H1 (cell line): ENCODE measurements around the gene TBP. TPM values are rescaled to one million over a fixed set of nuclear protein-coding genes. Genes with fewer than 3 reads are reported as not detected.
A peak's percentile ranks its signal among the peaks of the same experiment; 100 is the strongest.

ENCODE experiments used
- CTCF ChIA-PET: fragments of 300-600 bp; sonication (Branson Sonifier 250); formaldehyde crosslinking; loops from one replicate; lab custom pipeline; 2021; ENCODE audit not compliant: partially characterized antibody; lab: Charles Lee
- POLR2A ChIA-PET: fragments of 300-600 bp; sonication (Branson Sonifier 250); formaldehyde crosslinking; loops from one replicate; lab custom pipeline; 2021; ENCODE audit warnings: inconsistent platforms; ENCODE audit not compliant: partially characterized antibody; lab: Charles Lee
- DNase-seq, 2 experiments: peaks; one replicate each; pipeline versions ENCODE4 v3.0.0 to v3.0.0-alpha.2; 2010 to 2022; ENCODE audit warnings: low spot score in 2 of 2, low read depth in 1 of 2, mixed read lengths in 1 of 2
- FAIRE-seq: peaks from 2 replicates; lab custom pipeline; 2011; peaks lifted over from hg19 to GRCh38; lab: Jason Lieb, UNC
- H2AFZ ChIP-seq: 2 replicates; pipeline ENCODE4 v1.8.1; 2012; ENCODE audit warnings: low read length, inconsistent platforms
- H2AK5ac ChIP-seq: 2 replicates; pipeline ENCODE4 v1.6.1; 2013; ENCODE audit warnings: low read depth, low read length
- H2BK120ac ChIP-seq: replicated peaks from 2 replicates; pipeline ENCODE3; 2013; ENCODE audit warnings: low read depth, low read length, inconsistent platforms
- H2BK12ac ChIP-seq: 2 replicates; pipeline ENCODE4 v1.6.1; 2013; ENCODE audit warnings: low read depth, low read length
- H2BK15ac ChIP-seq: 2 replicates; pipeline ENCODE4 v1.6.1; 2013; ENCODE audit warnings: low read length
- H2BK20ac ChIP-seq: 2 replicates; pipeline ENCODE4 v1.6.1; 2013; ENCODE audit warnings: low read length
- H2BK5ac ChIP-seq: 2 replicates; pipeline ENCODE4 v1.6.1; 2013; ENCODE audit warnings: low read depth, low read length
- H3K14ac ChIP-seq: 2 replicates; pipeline ENCODE4 v1.6.1; 2013; ENCODE audit warnings: inconsistent platforms; ENCODE audit not compliant: insufficient read length
- H3K18ac ChIP-seq: 2 replicates; pipeline ENCODE4 v1.6.1; 2013; ENCODE audit warnings: low read length; ENCODE audit errors: extremely low read depth
- H3K23ac ChIP-seq: 2 replicates; pipeline ENCODE4 v1.6.1; 2013; ENCODE audit warnings: inconsistent platforms; ENCODE audit not compliant: insufficient read length
- H3K23me2 ChIP-seq: 2 replicates; pipeline ENCODE4 v1.6.1; 2013; ENCODE audit warnings: low read depth, low read length
- H3K27ac ChIP-seq: 2 replicates; pipeline ENCODE4 v1.6.1; 2011; ENCODE audit warnings: low read depth, low read length, inconsistent platforms
- H3K27me3 ChIP-seq, 4 experiments: replicated peaks in 1 of 4; 1 replicate in 1 of 4; 2 replicates in 3 of 4; pipeline versions ENCODE4 v1.6.1 to v1.8.1; 2011 to 2013; ENCODE audit warnings: low read length in 3 of 4, mild to moderate bottlenecking in 3 of 4, inconsistent platforms in 2 of 4, mixed read lengths in 2 of 4, moderate library complexity in 1 of 4; ENCODE audit not compliant: control insufficient read depth in 3 of 4, insufficient read depth in 3 of 4; ENCODE audit errors: extremely low read depth in 1 of 4
- H3K36me3 ChIP-seq, 4 experiments: 2 replicates each; pipeline versions ENCODE4 v1.6.1 to v1.8.1; 2011 to 2013; ENCODE audit warnings: mild to moderate bottlenecking in 4 of 4, low read length in 3 of 4, moderate library complexity in 2 of 4, control low read depth in 1 of 4, inconsistent platforms in 1 of 4; ENCODE audit not compliant: insufficient read depth in 4 of 4, control insufficient read depth in 2 of 4
- H3K4ac ChIP-seq: replicated peaks from 2 replicates; pipeline ENCODE3; 2013; ENCODE audit warnings: low read length, low read depth, mixed read lengths, inconsistent platforms; ENCODE audit not compliant: insufficient read length
- H3K4me1 ChIP-seq, 4 experiments: replicated peaks in 1 of 4; 1 replicate in 1 of 4; 2 replicates in 3 of 4; pipeline versions ENCODE4 v1.6.1 to v1.8.1; 2011 to 2013; ENCODE audit warnings: low read length in 3 of 4, inconsistent platforms in 2 of 4, mixed read lengths in 1 of 4; ENCODE audit not compliant: insufficient read depth in 4 of 4, control insufficient read depth in 3 of 4
- H3K4me2 ChIP-seq, 2 experiments: 2 replicates each; pipeline versions ENCODE4 v1.6.1 to v1.8.1; 2011 to 2013; ENCODE audit warnings: low read depth in 2 of 2, low read length in 2 of 2, control low read depth in 1 of 2, inconsistent platforms in 1 of 2, mild to moderate bottlenecking in 1 of 2; ENCODE audit not compliant: insufficient read depth in 1 of 2
- H3K4me3 ChIP-seq, 4 experiments: fragments of 200-600, 300-600 bp in 1 of 4; sonication (generic), shearing (Covaris generic), sonication (Bioruptor Twin) in 1 of 4; 2 replicates each; pipeline versions ENCODE4 v1.5.1 to v1.8.1; 2011 to 2016; ENCODE audit warnings: low read length in 4 of 4, low read depth in 3 of 4, control low read depth in 2 of 4, inconsistent platforms in 2 of 4, mild to moderate bottlenecking in 2 of 4, mixed read lengths in 1 of 4, moderate library complexity in 1 of 4; ENCODE audit not compliant: insufficient read depth in 2 of 4; ENCODE audit errors: extremely low read depth in 1 of 4
- H3K56ac ChIP-seq: replicated peaks from 2 replicates; pipeline ENCODE3; 2013; ENCODE audit warnings: low read depth, mild to moderate bottlenecking, mixed read lengths, low read length, inconsistent platforms; ENCODE audit not compliant: insufficient read length
- H3K79me1 ChIP-seq: 2 replicates; pipeline ENCODE4 v1.6.1; 2013; ENCODE audit warnings: low read depth, low read length, control low read depth
- H3K79me2 ChIP-seq, 2 experiments: 2 replicates each; pipeline versions ENCODE4 v1.6.1 to v1.8.1; 2012 to 2013; ENCODE audit warnings: low read length in 2 of 2, mild to moderate bottlenecking in 2 of 2, inconsistent platforms in 1 of 2; ENCODE audit not compliant: insufficient read depth in 2 of 2, control insufficient read depth in 1 of 2
- H3K9ac ChIP-seq, 4 experiments: replicated peaks in 1 of 4; 1 replicate in 1 of 4; 2 replicates in 3 of 4; pipeline versions ENCODE4 v1.6.1 to v1.8.1; 2011 to 2013; ENCODE audit warnings: low read depth in 3 of 4, low read length in 3 of 4, control low read depth in 2 of 4, mild to moderate bottlenecking in 2 of 4, moderate library complexity in 2 of 4, inconsistent platforms in 1 of 4; ENCODE audit errors: extremely low read depth in 1 of 4
- H3K9me3 ChIP-seq, 2 experiments: 2 replicates each; pipeline versions ENCODE4 v1.6.1 to v1.8.1; 2012 to 2013; ENCODE audit warnings: mild to moderate bottlenecking in 2 of 2, moderate library complexity in 2 of 2, control low read depth in 1 of 2, inconsistent platforms in 1 of 2, low read depth in 1 of 2, low read length in 1 of 2, mixed read lengths in 1 of 2; ENCODE audit not compliant: insufficient read depth in 2 of 2
- H4K20me1 ChIP-seq, 2 experiments: replicated peaks in 1 of 2; 2 replicates each; pipeline versions ENCODE3 to v1.8.1; 2011 to 2013; ENCODE audit warnings: inconsistent platforms in 2 of 2, low read length in 2 of 2, mild to moderate bottlenecking in 1 of 2; ENCODE audit not compliant: insufficient read depth in 2 of 2, control insufficient read depth in 1 of 2
- H4K5ac ChIP-seq: 2 replicates; pipeline ENCODE4 v1.6.1; 2013; ENCODE audit warnings: low read length, low read depth, mixed read lengths, inconsistent platforms; ENCODE audit not compliant: insufficient read length
- H4K8ac ChIP-seq: 2 replicates; pipeline ENCODE4 v1.8.0; 2013; ENCODE audit warnings: mild to moderate bottlenecking, moderate library complexity, low read length, inconsistent platforms; ENCODE audit not compliant: insufficient read depth; ENCODE audit errors: extremely low read depth
- H4K91ac ChIP-seq: replicated peaks from 2 replicates; pipeline ENCODE3; 2013; ENCODE audit warnings: low read length, mixed read lengths, inconsistent platforms; ENCODE audit not compliant: insufficient read length
- ASH2L ChIP-seq: fragments of 200-600, 300-600 bp; sonication (generic); IDR thresholded peaks from one replicate; pipeline ENCODE4 v1.7.1; 2017; ENCODE audit warnings: low read length
- HDAC6 ChIP-seq: IDR thresholded peaks from one replicate; pipeline ENCODE4 v1.7.1; 2012; ENCODE audit warnings: low read depth, mild to moderate bottlenecking, inconsistent platforms, low read length, moderate library complexity
- KDM4A ChIP-seq: IDR thresholded peaks from one replicate; pipeline ENCODE4 v1.7.1; 2012; ENCODE audit warnings: low read depth, mild to moderate bottlenecking, moderate library complexity, low read length, inconsistent platforms; ENCODE audit not compliant: severe bottlenecking
- PHF8 ChIP-seq: fragments of 200-600 bp; sonication (generic); conservative IDR thresholded peaks from 2 replicates; pipeline ENCODE4 v1.7.1; 2012; ENCODE audit warnings: low read depth, mild to moderate bottlenecking, inconsistent platforms, low read length, moderate library complexity
- TEAD4 ChIP-seq: IDR thresholded peaks from 2 replicates; pipeline ENCODE4 v1.6.1; 2012; ENCODE audit warnings: low read depth, low read length, inconsistent platforms, mixed read lengths
- WGBS, 2 experiments: shearing (Covaris generic) in 1 of 2; methylation state at CpG; one replicate each; pipeline versions ENCODE4 v1.1.6 to v1.1.7; 2013 to 2015; ENCODE audit warnings: low lambda C conversion rate in 2 of 2, mixed read lengths in 2 of 2, inconsistent platforms in 1 of 2, low coverage in 1 of 2, missing lambda C conversion rate in 1 of 2; ENCODE audit not compliant: insufficient replicate concordance in 2 of 2, insufficient coverage in 1 of 2, insufficient read length in 1 of 2; ENCODE audit errors: extremely low coverage in 1 of 2, missing lambda C conversion rate in 1 of 2; 5-methylcytosine and 5-hydroxymethylcytosine counted together
- polyA plus RNA-seq, 7 experiments: library from polyadenylated mRNA; depleted of rRNA in 3 of 7; stranded (reverse) in 5 of 7; unstranded in 2 of 7; fragments of >200 nt in 5 of 7; fragments of 200-250 nt in 2 of 7; gene quantifications; 1 replicate in 5 of 7; 2 replicates in 1 of 7; 4 replicates in 1 of 7; pipeline versions ENCODE4 v1.2.1 to v1.2.3, GENCODE V29; 2011 to 2013; ENCODE audit warnings: missing spikeins in 2 of 7, mixed read lengths in 2 of 7
- total RNA-seq: library from RNA; stranded (reverse); fragmentation: NEBNext Ultra II Directional; extraction: Animal tissue kit (Norgen Biotek cat#: 25700); gene quantifications from 2 replicates; pipeline ENCODE4 v1.2.1, GENCODE V29; 2021
- TF ChIP-seq, protein P1 (sequence below): IDR thresholded peaks from 2 replicates; pipeline ENCODE4 v1.6.1; 2011; ENCODE audit warnings: low read depth, mild to moderate bottlenecking, low read length; ENCODE audit not compliant: insufficient read depth

The TBP gene
- total and polyA plus RNA-seq, 2 of the 8 experiments (the other 6 are each of a cell fraction or from before 2014, with no cell fraction given), result 17.2 to 20.9 TPM

DNA sequence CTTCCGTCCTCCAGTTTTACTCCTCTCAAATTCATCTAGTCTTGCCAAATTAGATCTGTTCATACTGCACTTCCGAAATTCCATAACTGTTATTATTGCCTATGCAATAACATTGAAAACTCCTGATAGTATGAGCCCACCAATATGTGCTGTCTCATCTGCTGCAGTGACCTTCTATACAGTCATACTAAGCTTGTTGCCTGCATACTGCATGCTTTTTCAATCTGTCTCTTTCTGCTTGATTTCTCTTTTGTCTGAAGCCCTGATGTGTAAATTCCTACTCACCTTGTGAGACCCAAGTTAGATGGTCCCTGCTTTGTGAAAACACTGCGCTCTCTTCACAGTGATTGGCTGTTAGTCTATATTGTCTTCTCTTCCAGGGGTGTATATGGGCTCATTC is 1.1 kb downstream of the TBP start:
- Histone ChIP-seq H2BK20ac (no peak overlapping the region), H3K56ac (no peak overlapping the region), H2BK12ac (no peak overlapping the region), H3K4me1 (peaks cover 0 to 3% (median 0%) of the 10 kb centered on the region in 4 experiments; a peak in 3 of 7 replicates), H3K9me3 (no peaks in the 10 kb centered on the region), H3K27me3 (no peaks in the 10 kb centered on the region), H3K79me1 (peaks cover 4% of the 10 kb centered on the region), H3K18ac (no peak overlapping the region), H3K79me2 (peaks cover 30 to 71% of the 10 kb centered on the region in 2 experiments), H3K23me2 (peaks cover 5% of the 10 kb centered on the region), H4K8ac (no peak overlapping the region), H2AFZ (no peak overlapping the region), H3K4me2 (peak overlapping the region; percentile 82 to 94), H3K27ac (no peak overlapping the region), H3K23ac (no peak overlapping the region), H4K5ac (no peak overlapping the region), H2AK5ac (no peak overlapping the region), H3K36me3 (peaks cover 0 to 8% (median 4%) of the 10 kb centered on the region in 4 experiments; a peak in 4 of 8 replicates), H2BK120ac (no peak overlapping the region), H3K4me3 (peak overlapping the region; percentile 98 to 99 (median 99); a peak in 7 of 8 replicates), H3K9ac (peak overlapping the region in 2 of 4 experiments; percentile 39 to 88; a peak in 1 of 7 replicates), H3K4ac (no peak overlapping the region), H3K14ac (no peak overlapping the region), H4K20me1 (peaks cover 0 to 2% of the 10 kb centered on the region in 2 experiments), H2BK5ac (no peak overlapping the region), H2BK15ac (no peak overlapping the region), H4K91ac (no peak overlapping the region)
- POLR2A ChIA-PET, result interaction anchor here (5.8 kb wide), 1 partner anchor 30 kb away, joined by 37 read pairs; the partner anchor contains the start of gene PDCD2
- CTCF ChIA-PET, result interaction anchor here (1.3 kb wide), 1 partner anchor 29 kb away, joined by 7 read pairs; the partner anchor contains the start of gene PDCD2
- WGBS, 2 experiments, result 66% methylated on average over 3 of the region's 3 CpGs; no CpG with 5 or more reads in 1 of the 2 experiments
- TF ChIP-seq PHF8, result no peak
- no peak for TF ChIP-seq TEAD4
- TF ChIP-seq, protein P1, sequence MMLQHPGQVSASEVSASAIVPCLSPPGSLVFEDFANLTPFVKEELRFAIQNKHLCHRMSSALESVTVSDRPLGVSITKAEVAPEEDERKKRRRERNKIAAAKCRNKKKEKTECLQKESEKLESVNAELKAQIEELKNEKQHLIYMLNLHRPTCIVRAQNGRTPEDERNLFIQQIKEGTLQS, result no peak
- TF ChIP-seq HDAC6, result no peak
- TF ChIP-seq KDM4A, result no peak
- no peak for TF ChIP-seq ASH2L
- FAIRE-seq, result no peak
- DNase-seq, result no peak
